ENCODE results near the gene FAM181B.
"Not testable (repeated sequence)": the region's sequence is repeated elsewhere in the genome, so short reads cannot be mapped to it uniquely, and the experiment has no call there.

FAM181B gene

GRCh38 chr11:82692981-82693380 lies 40.7 kb downstream of the FAM181B start:
- no peak overlapping the region for H3K4me3 Mint-ChIP-seq
- H3K4me1 Mint-ChIP-seq: no peaks in the 10 kb centered on the region
- no peak for ATAC-seq (replicated peaks; ENCODE audit: extremely low read depth, poor library complexity, severe bottlenecking)
- DNase-seq (ENCODE audit: low spot score in 2 of 2): no peak
- no peaks in the 10 kb centered on the region for H3K27me3 Mint-ChIP-seq
- H3K27ac Mint-ChIP-seq (ENCODE audit: low read depth): no peak overlapping the region
- no peaks in the 10 kb centered on the region for H3K36me3 Mint-ChIP-seq (ENCODE audit: insufficient read depth)
- no peaks in the 10 kb centered on the region for H3K9me3 Mint-ChIP-seq

GRCh38 chr11:82689347-82689746 lies 44.3 kb downstream of the FAM181B start:
- peaks cover 20% of the 10 kb centered on the region for H3K27me3 Mint-ChIP-seq
- H3K27ac Mint-ChIP-seq (ENCODE audit: low read depth); H3K4me3 Mint-ChIP-seq; H3K4me1 Mint-ChIP-seq; H3K9me3 Mint-ChIP-seq; H3K36me3 Mint-ChIP-seq (ENCODE audit: insufficient read depth); DNase-seq (ENCODE audit: low spot score in 2 of 2); ATAC-seq (replicated peaks; ENCODE audit: extremely low read depth, poor library complexity, severe bottlenecking): not testable (repeated sequence)

- no peaks in the 10 kb centered on the region for H3K9me3 Mint-ChIP-seq
- H3K27ac Mint-ChIP-seq (ENCODE audit: low read depth): no peak overlapping the region
- no peak for ATAC-seq (replicated peaks; ENCODE audit: extremely low read depth, poor library complexity, severe bottlenecking)
- H3K4me1 Mint-ChIP-seq: peaks cover 6% of the 10 kb centered on the region
- peaks cover 41% of the 10 kb centered on the region for H3K27me3 Mint-ChIP-seq
- DNase-seq (ENCODE audit: low spot score in 2 of 2): no peak
- H3K4me3 Mint-ChIP-seq: no peak overlapping the region
- H3K36me3 Mint-ChIP-seq (ENCODE audit: insufficient read depth): peaks cover 2% of the 10 kb centered on the region
Measured at GRCh38 chr11:82686211-82686610, 47.5 kb downstream of the FAM181B start.

DNA sequence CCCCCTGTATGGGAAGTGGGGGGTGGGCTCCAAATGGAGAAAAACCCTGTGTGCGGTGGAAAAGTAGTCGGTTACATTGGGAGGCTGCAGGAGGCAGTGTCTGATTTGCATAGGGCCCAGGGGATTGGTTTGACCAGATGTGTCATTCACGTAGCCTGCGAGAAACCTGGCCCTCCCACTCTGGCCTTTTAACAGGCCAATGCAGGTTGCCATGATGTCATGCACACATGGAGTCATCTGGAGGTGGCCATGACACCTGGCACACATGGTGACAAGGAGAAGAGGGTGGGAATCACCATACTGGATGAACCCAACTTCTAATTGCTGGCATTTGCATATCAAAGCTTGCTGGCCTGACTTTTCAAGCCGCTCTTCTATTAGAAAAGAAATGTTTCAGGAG lies 50.6 kb downstream of the FAM181B start:
- H3K4me1 Mint-ChIP-seq: peaks cover 6% of the 10 kb centered on the region
- ATAC-seq (replicated peaks; ENCODE audit: extremely low read depth, poor library complexity, severe bottlenecking) (no peak), DNase-seq (ENCODE audit: low spot score in 2 of 2) (no peak)
- peaks cover 41% of the 10 kb centered on the region for H3K27me3 Mint-ChIP-seq
- H3K27ac Mint-ChIP-seq (ENCODE audit: low read depth): no peak overlapping the region
- no peaks in the 10 kb centered on the region for H3K9me3 Mint-ChIP-seq
- no peak overlapping the region for H3K4me3 Mint-ChIP-seq
- peaks cover 2% of the 10 kb centered on the region for H3K36me3 Mint-ChIP-seq (ENCODE audit: insufficient read depth)

DNA sequence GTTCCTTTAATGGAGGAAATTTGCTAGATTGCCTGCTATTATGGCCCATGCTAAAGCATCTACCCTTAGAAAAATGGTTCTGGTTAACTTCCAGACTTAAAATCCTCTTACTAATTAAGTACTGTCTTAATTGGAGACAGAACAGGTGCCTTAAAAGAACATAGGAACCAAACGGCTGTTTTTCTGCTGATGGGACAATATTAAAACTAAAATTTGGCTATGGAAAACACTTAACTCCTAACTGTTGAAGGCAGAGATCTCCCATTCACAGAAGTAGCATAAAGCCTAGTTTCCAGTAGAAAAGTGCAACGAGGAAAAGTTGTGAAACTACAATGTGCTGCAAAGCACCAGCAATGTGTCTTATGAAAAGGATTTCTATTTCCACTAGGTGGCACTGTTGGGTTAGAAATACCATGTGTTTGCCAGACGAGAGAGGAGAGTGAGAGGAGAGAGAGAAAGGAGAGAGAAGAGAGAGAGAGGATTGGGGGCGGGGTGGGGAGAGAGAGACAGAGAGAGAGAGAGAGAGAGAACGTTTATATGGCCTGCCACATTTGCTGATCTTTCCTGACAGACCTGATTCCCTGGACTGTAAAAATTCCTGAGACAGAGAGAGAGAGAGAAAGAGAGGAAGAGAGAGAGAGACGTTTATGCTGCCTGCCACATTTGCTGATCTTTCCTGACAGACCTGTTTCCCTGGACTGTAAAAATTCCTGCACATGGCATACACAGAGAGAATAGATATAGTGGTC lies 51.5 kb downstream of the FAM181B start:
- Mint-ChIP-seq H3K27me3 (peaks cover 35% of the 10 kb centered on the region), H3K4me3 (no peak overlapping the region), H3K27ac (ENCODE audit: low read depth) (peak overlapping the region; percentile 50), H3K9me3 (no peaks in the 10 kb centered on the region), H3K4me1 (peaks cover 6% of the 10 kb centered on the region), H3K36me3 (ENCODE audit: insufficient read depth) (peaks cover 2% of the 10 kb centered on the region)
- no peak for DNase-seq (ENCODE audit: low spot score in 2 of 2)
- ATAC-seq (replicated peaks; ENCODE audit: extremely low read depth, poor library complexity, severe bottlenecking): no peak

GRCh38 chr11:82680252-82680651 lies 53.4 kb downstream of the FAM181B start:
- H3K27ac Mint-ChIP-seq (ENCODE audit: low read depth): no peak overlapping the region
- peaks cover 2% of the 10 kb centered on the region for H3K36me3 Mint-ChIP-seq (ENCODE audit: insufficient read depth)
- DNase-seq (ENCODE audit: low spot score in 2 of 2): no peak
- peaks cover 6% of the 10 kb centered on the region for H3K4me1 Mint-ChIP-seq
- peaks cover 43% of the 10 kb centered on the region for H3K27me3 Mint-ChIP-seq
- no peaks in the 10 kb centered on the region for H3K9me3 Mint-ChIP-seq
- ATAC-seq (replicated peaks; ENCODE audit: extremely low read depth, poor library complexity, severe bottlenecking): no peak
- H3K4me3 Mint-ChIP-seq: no peak overlapping the region
